Measurements from ENCODE around the gene EP300. TPM values are rescaled to one million over a fixed set of nuclear protein-coding genes. Genes with fewer than 3 reads are reported as not detected.

Gene EP300
- total RNA-seq, 2 donors from 2014 or later, result 58.6 to 77.2 TPM

DNA sequence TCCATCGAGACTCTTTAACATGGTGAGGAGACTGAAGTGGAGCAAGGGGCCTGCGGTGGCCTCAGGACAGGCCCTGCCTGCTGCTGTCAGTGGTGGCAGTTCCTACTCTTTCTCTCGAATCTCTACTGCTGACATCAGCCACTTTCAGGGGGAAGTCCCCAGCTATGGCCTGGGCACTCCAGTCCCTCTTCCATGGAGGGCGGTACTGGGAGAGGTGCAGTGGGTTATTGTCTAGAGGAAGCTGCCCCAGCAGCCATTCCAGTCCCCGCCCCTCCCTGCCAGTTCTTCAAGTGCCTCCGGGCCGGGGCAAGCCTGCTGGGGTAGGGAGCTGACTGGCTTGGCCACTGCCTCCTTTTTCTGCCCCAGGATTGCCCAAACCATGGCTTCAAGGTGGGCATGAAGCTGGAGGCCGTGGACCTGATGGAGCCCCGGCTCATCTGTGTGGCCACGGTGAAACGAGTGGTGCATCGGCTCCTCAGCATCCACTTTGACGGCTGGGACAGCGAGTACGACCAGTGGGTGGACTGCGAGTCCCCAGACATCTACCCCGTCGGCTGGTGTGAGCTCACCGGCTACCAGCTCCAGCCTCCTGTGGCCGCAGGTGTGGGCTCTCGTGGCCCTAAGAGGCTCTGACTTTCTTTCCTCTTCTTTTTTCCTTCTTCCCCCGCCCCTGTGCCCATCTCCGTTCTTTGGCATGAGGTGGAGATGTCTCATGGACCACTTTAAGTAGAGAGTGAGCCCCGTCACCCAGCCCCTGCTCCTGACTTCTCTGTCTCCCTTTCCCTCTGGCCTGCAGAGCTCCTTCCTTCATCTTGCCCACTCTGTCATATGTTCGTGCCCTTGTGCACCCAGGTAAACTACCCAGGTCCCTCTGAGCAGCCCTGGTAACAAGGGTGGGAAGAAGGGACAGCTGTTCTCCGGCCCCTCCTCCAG, 134.6 kb downstream of the EP300 start:
- H3K9me3 Mint-ChIP-seq, result no peaks in the 10 kb centered on the region
- no peak overlapping the region for H3K27ac Mint-ChIP-seq
- H3K27me3 Mint-ChIP-seq, result no peaks in the 10 kb centered on the region
- no peak overlapping the region for H3K4me3 Mint-ChIP-seq
- H3K36me3 Mint-ChIP-seq (ENCODE audit: low read depth), result peaks cover 66% of the 10 kb centered on the region
- no peak for ATAC-seq (replicated peaks)
- no peaks in the 10 kb centered on the region for H3K4me1 Mint-ChIP-seq

DNA sequence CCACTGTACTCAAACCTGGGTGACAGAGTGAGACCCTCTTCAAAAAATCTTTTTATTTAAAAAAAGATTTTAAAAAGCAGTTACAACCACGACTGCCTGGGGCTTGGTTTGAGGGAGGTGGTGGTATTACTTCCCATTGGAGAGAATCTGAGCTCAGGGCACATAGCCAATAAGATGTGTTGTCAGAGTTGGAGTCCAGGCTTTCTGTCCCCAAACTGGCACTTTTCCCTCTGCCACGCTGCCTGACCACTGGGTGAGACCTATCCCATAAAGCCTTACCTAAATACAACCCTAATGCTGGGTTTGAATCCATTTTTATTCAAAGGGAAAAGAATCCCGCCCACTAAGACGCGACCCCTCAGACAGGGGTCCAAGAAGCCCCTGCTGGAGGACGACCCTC, 136.8 kb downstream of the EP300 start:
- peaks cover 48% of the 10 kb centered on the region for H3K36me3 Mint-ChIP-seq (ENCODE audit: low read depth)
- no peak overlapping the region for H3K27ac Mint-ChIP-seq
- H3K9me3 Mint-ChIP-seq, result no peaks in the 10 kb centered on the region
- no peak for ATAC-seq (replicated peaks)
- H3K4me3 Mint-ChIP-seq, result no peak overlapping the region
- H3K4me1 Mint-ChIP-seq, result peaks cover 3% of the 10 kb centered on the region
- H3K27me3 Mint-ChIP-seq, result no peaks in the 10 kb centered on the region

Other genes with a start within 250 kb of the EP300 start
- 100 to 1,000 TPM; 224 to 229 TPM for gene ST13, start 236.0 kb upstream of the EP300 start, total RNA-seq
- 10 to 100 TPM; 11.9 to 15.7 TPM for gene XPNPEP3, start 235.4 kb upstream of the EP300 start, total RNA-seq
- not detected for gene DNAJB7, start 230.5 kb upstream of the EP300 start, total RNA-seq
- gene RBX1, start 141.2 kb upstream of the EP300 start, total RNA-seq, result 10 to 100 TPM; 70.8 to 93.0 TPM
- gene L3MBTL2, start 112.7 kb downstream of the EP300 start, total RNA-seq, result 10 to 100 TPM; 23.0 to 37.3 TPM
- under 1 TPM; 0.41 to 0.50 TPM for gene CHADL, start 148.3 kb downstream of the EP300 start, total RNA-seq
- 100 to 1,000 TPM in 1 of 2 donors, 10 to 100 TPM in 1; 81.6 to 166 TPM for gene RANGAP1, start 193.6 kb downstream of the EP300 start, total RNA-seq
- gene ZC3H7B, start 208.9 kb downstream of the EP300 start, total RNA-seq, result 10 to 100 TPM; 28.3 to 48.6 TPM